Stomach smooth muscle (tissue), 2 donors: ENCODE data around the gene RSRP1.
A peak's percentile ranks its signal among the peaks of the same experiment; 100 is the strongest.
"Not testable (repeated sequence)": the region's sequence is repeated elsewhere in the genome, so short reads cannot be mapped to it uniquely, and the experiment has no call there.

Experiments
- H3K27ac ChIP-seq: one replicate; pipeline ENCODE4 v1.7.0; 2013; ENCODE audit warnings: mild to moderate bottlenecking, low read length, inconsistent platforms
- H3K27me3 ChIP-seq, 2 donors: one replicate each; pipeline ENCODE4 v1.7.0; 2013; ENCODE audit warnings: low read length in 2 of 2; ENCODE audit not compliant: insufficient read depth in 2 of 2, control insufficient read depth in 1 of 2
- H3K36me3 ChIP-seq, 2 donors: one replicate each; pipeline ENCODE4 v1.7.0; 2013; ENCODE audit warnings: low read length in 2 of 2; ENCODE audit not compliant: control insufficient read depth in 2 of 2, insufficient read depth in 2 of 2
- H3K4me1 ChIP-seq: one replicate; pipeline ENCODE4 v1.7.0; 2013; ENCODE audit warnings: low read length; ENCODE audit not compliant: control insufficient read depth, insufficient read depth
- H3K4me3 ChIP-seq, 2 donors: one replicate each; pipeline ENCODE4 v1.7.0; 2013; ENCODE audit warnings: low read length in 2 of 2
- H3K9ac ChIP-seq, 2 donors: one replicate each; pipeline ENCODE4 v1.7.0; 2013; ENCODE audit warnings: low read length in 2 of 2, mild to moderate bottlenecking in 1 of 2
- H3K9me3 ChIP-seq, 2 donors: one replicate each; pipeline ENCODE4 v1.7.0; 2013; ENCODE audit warnings: low read length in 2 of 2; ENCODE audit not compliant: control insufficient read depth in 2 of 2
- donor health status: healthy.
- donor health status: Pancreatic carcinoma.

The RSRP1 gene

GRCh38 chr1:25236261-25236660 is 11.0 kb downstream of the RSRP1 start:
- not testable (repeated sequence) for H3K27ac ChIP-seq, H3K4me3 ChIP-seq, H3K36me3 ChIP-seq, H3K27me3 ChIP-seq, H3K9ac ChIP-seq, H3K9me3 ChIP-seq
- peaks cover 31% of the 10 kb centered on the region for H3K4me1 ChIP-seq

GRCh38 chr1:25235411-25235810 is 11.8 kb downstream of the RSRP1 start:
- peaks cover 28% of the 10 kb centered on the region for H3K4me1 ChIP-seq
- not testable (repeated sequence) for H3K36me3 ChIP-seq, H3K27ac ChIP-seq

GRCh38 chr1:25232866-25233784 is 14.1 kb downstream of the RSRP1 start:
- Histone ChIP-seq H3K27ac (peak overlapping the region; percentile 96), H3K4me1 (peaks cover 18% of the 10 kb centered on the region), H3K9me3 (no peaks in the 10 kb centered on the region), H3K36me3 (peaks cover 20 to 21% of the 10 kb centered on the region in 2 donors), H3K9ac (peak overlapping the region; percentile 96 to 98), H3K4me3 (peak overlapping the region; percentile 96 to 99), H3K27me3 (no peaks in the 10 kb centered on the region)

More at GRCh38 chr1:25235411-25235810, 11.8 kb downstream of the RSRP1 start:
- not testable (repeated sequence) for H3K27me3 ChIP-seq, H3K9me3 ChIP-seq, H3K9ac ChIP-seq, H3K4me3 ChIP-seq

- Histone ChIP-seq H3K36me3 (peaks cover 25 to 28% of the 10 kb centered on the region in 2 donors), H3K27me3 (no peaks in the 10 kb centered on the region), H3K27ac (peak within 1 kb of the TSS; percentile 96), H3K4me1 (peaks cover 16% of the 10 kb centered on the region), H3K9me3 (no peaks in the 10 kb centered on the region), H3K4me3 (peak within 1 kb of the TSS; percentile 96 to 99), H3K9ac (peak within 1 kb of the TSS; percentile 96 to 98)
Measured at GRCh38 chr1:25232027-25232865, 15.0 kb downstream of the RSRP1 start, which contains the start of gene SYF2. Gene SYF2, minus strand, starts transcription at chr1:25232502. Its CDS starts 35 bp downstream, at chr1:25232467.

- Histone ChIP-seq H3K4me3 (no peak overlapping the region), H3K9me3 (no peaks in the 10 kb centered on the region), H3K27ac (no peak overlapping the region), H3K36me3 (peaks cover 40 to 47% of the 10 kb centered on the region in 2 donors), H3K27me3 (no peaks in the 10 kb centered on the region), H3K4me1 (no peaks in the 10 kb centered on the region), H3K9ac (no peak overlapping the region)
Measured at GRCh38 chr1:25223471-25223870, 23.8 kb downstream of the RSRP1 start.

GRCh38 chr1:25222606-25223005 is 24.6 kb downstream of the RSRP1 start:
- Histone ChIP-seq H3K9me3 (no peaks in the 10 kb centered on the region), H3K4me3 (no peak overlapping the region), H3K36me3 (peaks cover 35 to 40% of the 10 kb centered on the region in 2 donors), H3K27me3 (no peaks in the 10 kb centered on the region), H3K27ac (no peak overlapping the region), H3K9ac (no peak overlapping the region), H3K4me1 (no peaks in the 10 kb centered on the region)

GRCh38 chr1:25220666-25221065 is 26.6 kb downstream of the RSRP1 start:
- no peak overlapping the region for H3K27ac ChIP-seq
- H3K36me3 ChIP-seq = peaks cover 23 to 29% of the 10 kb centered on the region in 2 donors

GRCh38 chr1:25219661-25220251 is 27.5 kb downstream of the RSRP1 start:
- H3K4me3 ChIP-seq = no peak overlapping the region
- H3K9ac ChIP-seq = no peak overlapping the region
- H3K27ac ChIP-seq = no peak overlapping the region
- no peaks in the 10 kb centered on the region for H3K4me1 ChIP-seq
- H3K36me3 ChIP-seq = peaks cover 21 to 27% of the 10 kb centered on the region in 2 donors
- no peaks in the 10 kb centered on the region for H3K9me3 ChIP-seq
- H3K27me3 ChIP-seq = no peaks in the 10 kb centered on the region

More at GRCh38 chr1:25220666-25221065, 26.6 kb downstream of the RSRP1 start:
- H3K4me3 ChIP-seq = no peak overlapping the region
- H3K9me3 ChIP-seq = no peaks in the 10 kb centered on the region
- H3K27me3 ChIP-seq = no peaks in the 10 kb centered on the region
- H3K9ac ChIP-seq = no peak overlapping the region
- H3K4me1 ChIP-seq = no peaks in the 10 kb centered on the region

GRCh38 chr1:25217598-25218232 is 29.5 kb downstream of the RSRP1 start:
- Histone ChIP-seq H3K4me3 (no peak overlapping the region), H3K27me3 (no peaks in the 10 kb centered on the region), H3K9ac (no peak overlapping the region), H3K36me3 (peaks cover 9 to 16% of the 10 kb centered on the region in 2 donors), H3K9me3 (no peaks in the 10 kb centered on the region), H3K27ac (no peak overlapping the region), H3K4me1 (no peaks in the 10 kb centered on the region)

- peaks cover 9 to 13% of the 10 kb centered on the region in 2 donors for H3K36me3 ChIP-seq
- H3K27me3 ChIP-seq = no peaks in the 10 kb centered on the region
- no peak overlapping the region for H3K9ac ChIP-seq
- H3K9me3 ChIP-seq = no peaks in the 10 kb centered on the region
- no peak overlapping the region for H3K4me3 ChIP-seq
- no peaks in the 10 kb centered on the region for H3K4me1 ChIP-seq
- H3K27ac ChIP-seq = no peak overlapping the region
Measured at GRCh38 chr1:25217015-25217414, 30.2 kb downstream of the RSRP1 start.
